Measurements from ENCODE around the gene HIGD1A. TPM values are rescaled to one million over a fixed set of nuclear protein-coding genes. Genes with fewer than 3 reads are reported as not detected.

The HIGD1A gene
- total and polyA plus RNA-seq, 2 of the 4 experiments (the other 2 are of a cell fraction): 86.6 to 137 TPM

DNA sequence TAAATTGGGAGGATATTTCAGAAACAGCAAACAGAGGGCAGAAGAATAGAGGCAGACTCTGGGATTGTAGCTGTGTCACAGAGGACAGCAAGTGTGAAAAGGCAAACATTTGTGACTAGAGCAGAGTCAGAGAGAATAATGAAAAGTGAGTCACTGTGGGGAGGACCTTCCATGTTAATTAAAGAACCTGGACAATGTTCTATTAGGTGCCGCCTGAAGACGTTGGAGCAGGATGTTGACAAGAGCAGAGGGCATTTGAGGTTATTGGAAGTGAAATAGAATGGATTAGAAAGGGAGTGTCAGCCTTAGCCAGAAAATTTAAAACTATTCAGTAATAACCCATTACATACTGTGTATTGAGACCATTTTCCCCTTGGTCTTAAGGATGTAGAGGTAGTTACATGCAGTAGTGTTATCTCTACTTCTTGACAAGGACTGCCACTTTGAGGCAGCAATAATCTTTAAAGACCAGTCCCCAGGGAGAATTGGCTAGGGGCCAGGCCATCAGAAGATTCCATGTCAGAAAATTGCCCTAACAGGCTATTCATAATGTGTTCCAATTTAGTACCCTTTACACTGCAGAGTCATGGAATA lies 10.7 kb upstream of the HIGD1A start:
- no peak overlapping the region for H4K5ac ChIP-seq (ENCODE audit: low read depth, low read length)
- no peak overlapping the region for H2AK9ac ChIP-seq (replicated peaks; ENCODE audit: low read depth, low read length, poor library complexity)
- POLR2A ChIA-PET (ENCODE audit: unreplicated experiment): no interaction called here
- no peak overlapping the region for H3K4me3 ChIP-seq (ENCODE audit: insufficient read depth, low read depth, low read length)
- H2BK15ac ChIP-seq (ENCODE audit: low read depth, low read length): no peak overlapping the region
- H3K56ac ChIP-seq (ENCODE audit: extremely low read depth, insufficient read depth, low read length): no peak overlapping the region
- TF ChIP-seq MAFK (IDR thresholded peaks at IDR 0.05; ENCODE audit: low read depth, low read length): no peak
- no peak for TF ChIP-seq MAZ (IDR thresholded peaks at IDR 0.05; ENCODE audit: borderline replicate concordance, low read depth, low read length)
- no peak for TF ChIP-seq CHD1 (IDR thresholded peaks at IDR 0.05; ENCODE audit: low read depth, low read length)
- TF ChIP-seq, protein P1, sequence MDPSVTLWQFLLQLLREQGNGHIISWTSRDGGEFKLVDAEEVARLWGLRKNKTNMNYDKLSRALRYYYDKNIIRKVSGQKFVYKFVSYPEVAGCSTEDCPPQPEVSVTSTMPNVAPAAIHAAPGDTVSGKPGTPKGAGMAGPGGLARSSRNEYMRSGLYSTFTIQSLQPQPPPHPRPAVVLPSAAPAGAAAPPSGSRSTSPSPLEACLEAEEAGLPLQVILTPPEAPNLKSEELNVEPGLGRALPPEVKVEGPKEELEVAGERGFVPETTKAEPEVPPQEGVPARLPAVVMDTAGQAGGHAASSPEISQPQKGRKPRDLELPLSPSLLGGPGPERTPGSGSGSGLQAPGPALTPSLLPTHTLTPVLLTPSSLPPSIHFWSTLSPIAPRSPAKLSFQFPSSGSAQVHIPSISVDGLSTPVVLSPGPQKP (IDR thresholded peaks at IDR 0.05; ENCODE audit: borderline replicate concordance, low read depth, low read length): no peak
- no peak overlapping the region for H3K27ac ChIP-seq (ENCODE audit: insufficient read depth, low read length)
- in situ Hi-C loops (cut with MboI; ENCODE audit: low sequenced_read_pairs) (no loop called here), dilution Hi-C loops (cut with HindIII; ENCODE audit: low sequenced_read_pairs, unreplicated experiment) (no loop called here), intact Hi-C loops (cut with micrococcal nuclease) (no loop called here)
- H3K4me1 ChIP-seq (ENCODE audit: control insufficient read depth, insufficient read depth, low read length): no peaks in the 10 kb centered on the region
- no TSS peak for BruUV-seq (replicated peaks)
- H3K9ac ChIP-seq (ENCODE audit: low read depth, low read length): no peak overlapping the region
- H3K9me3 ChIP-seq (ENCODE audit: control insufficient read depth, insufficient read depth, low read length): no peaks in the 10 kb centered on the region
- no peak overlapping the region for H3K14ac ChIP-seq (replicated peaks; ENCODE audit: low read depth, low read length)
- H3K4me2 ChIP-seq (ENCODE audit: low read depth, low read length): no peak overlapping the region
- H3K9me1 ChIP-seq (ENCODE audit: insufficient read depth, low read length): no peaks in the 10 kb centered on the region
- CTCF ChIA-PET: interaction anchor here (1.0 kb wide), 1 partner anchor 15 kb away, joined by 3 read pairs; no protein-coding TSS in a partner anchor
- no peak overlapping the region for H2AK5ac ChIP-seq (ENCODE audit: low read depth, low read length)
- no CpG with 5 or more reads among the region's 2 CpGs for WGBS, 2 experiments (ENCODE audit: extremely low coverage in 2 of 2, insufficient read length in 1 of 2)
- no peaks in the 10 kb centered on the region for H3K79me1 ChIP-seq (ENCODE audit: low read depth in 1 of 2, low read length in 2 of 2)
- H3K23ac ChIP-seq (ENCODE audit: low read depth, low read length): no peak overlapping the region
- H4K20me1 ChIP-seq (ENCODE audit: insufficient read depth, low read length): no peaks in the 10 kb centered on the region
- no peak overlapping the region for H2BK20ac ChIP-seq (ENCODE audit: low read depth, low read length)
- H3K27me3 ChIP-seq (ENCODE audit: control insufficient read depth, insufficient read depth, low read length): peaks cover 18% of the 10 kb centered on the region
- H3K36me3 ChIP-seq (ENCODE audit: control insufficient read depth, insufficient read depth, low read length): no peaks in the 10 kb centered on the region
- H3K4ac ChIP-seq (ENCODE audit: low read depth, low read length): no peak overlapping the region
- H4K91ac ChIP-seq (ENCODE audit: insufficient read depth, low read depth, low read length): no peak overlapping the region
- ATAC-seq (ENCODE audit: low read depth) (no peak), DNase-seq (no peak)
- H2BK120ac ChIP-seq (ENCODE audit: low read depth, low read length): no peak overlapping the region
- H4K8ac ChIP-seq (ENCODE audit: low read depth in 2 of 2, low read length in 2 of 2): no peak overlapping the region
- H2AFZ ChIP-seq (replicated peaks; ENCODE audit: low read length, poor library complexity): no peak overlapping the region
- H3K18ac ChIP-seq (ENCODE audit: low read depth, low read length): no peak overlapping the region
- no peak overlapping the region for H2BK5ac ChIP-seq (ENCODE audit: low read depth, low read length, poor library complexity, severe bottlenecking)

Measured in IMR-90 (cell line).